ENCODE results near the gene ZNF619.
"Not testable (repeated sequence)": the region's sequence is repeated elsewhere in the genome, so short reads cannot be mapped to it uniquely, and the experiment has no call there.

The ZNF619 gene

GRCh38 chr3:40456279-40456939, 20.5 kb upstream of the ZNF619 start:
- no peak overlapping the region for H3K18ac ChIP-seq (ENCODE audit: low read length)
- H3K79me1 ChIP-seq (ENCODE audit: low read length), result peaks cover 10% of the 10 kb centered on the region
- H2AFZ ChIP-seq (ENCODE audit: insufficient read depth, low read length, poor library complexity), result no peak overlapping the region
- H3K14ac ChIP-seq (ENCODE audit: low read length), result no peak overlapping the region
- peaks cover 2% of the 10 kb centered on the region in 2 experiments for H3K4me1 ChIP-seq (ENCODE audit: control insufficient read depth in 1 of 2, insufficient read depth in 2 of 2, low read length in 2 of 2)
- H3K4ac ChIP-seq (ENCODE audit: low read depth, low read length), result no peak overlapping the region
- H2AK5ac ChIP-seq (ENCODE audit: low read length), result no peak overlapping the region
- no peak overlapping the region for H3K9ac ChIP-seq (ENCODE audit: low read length)
- no peak overlapping the region for H2BK120ac ChIP-seq (ENCODE audit: insufficient read depth, low read length, poor library complexity)
- no peak overlapping the region for H3K23ac ChIP-seq (ENCODE audit: low read length)
- DNase-seq, result peak in 1 of 2 donors; percentile 11
- no peak overlapping the region for H2BK12ac ChIP-seq (ENCODE audit: low read length)
- H3K4me2 ChIP-seq (ENCODE audit: low read length), result peak overlapping the region; percentile 86
- no peak overlapping the region for H3K27ac ChIP-seq (ENCODE audit: low read depth, low read length)
- H4K8ac ChIP-seq (ENCODE audit: low read depth, low read length), result peak overlapping the region; percentile 44
- peaks cover 11% of the 10 kb centered on the region for H3K79me2 ChIP-seq (ENCODE audit: control insufficient read depth, insufficient read depth, low read length, poor library complexity)
- H4K91ac ChIP-seq (ENCODE audit: low read depth, low read length), result no peak overlapping the region
- no peaks in the 10 kb centered on the region for H3K27me3 ChIP-seq (ENCODE audit: insufficient read depth, low read length)
- H3K36me3 ChIP-seq (ENCODE audit: control insufficient read depth in 1 of 2, insufficient read depth in 2 of 2, low read length in 2 of 2), result peaks cover 16 to 24% of the 10 kb centered on the region in 2 experiments
- no peaks in the 10 kb centered on the region for H3K9me3 ChIP-seq (ENCODE audit: insufficient read depth, low read depth, low read length)
- no peak overlapping the region for H3K4me3 ChIP-seq (ENCODE audit: low read depth, low read length)
- WGBS (ENCODE audit: extremely low coverage, insufficient coverage, insufficient read length), result no CpG with 5 or more reads among the region's 29 CpGs
- no peak overlapping the region for H2BK5ac ChIP-seq (ENCODE audit: low read depth, low read length, poor library complexity)
- no peak overlapping the region for H4K12ac ChIP-seq (ENCODE audit: low read depth, low read length)

- Histone ChIP-seq H2AFZ (ENCODE audit: insufficient read depth, low read length, poor library complexity) (peak within 1 kb of the TSS; percentile 67), H3K23ac (ENCODE audit: low read length) (no peak within 1 kb of the TSS), H3K4me2 (ENCODE audit: low read length) (peak within 1 kb of the TSS; percentile 86), H3K36me3 (ENCODE audit: control insufficient read depth in 1 of 2, insufficient read depth in 2 of 2, low read length in 2 of 2) (peaks cover 19 to 24% of the 10 kb centered on the region in 2 experiments), H3K4ac (ENCODE audit: low read depth, low read length) (peak within 1 kb of the TSS; percentile 78), H2BK120ac (ENCODE audit: insufficient read depth, low read length, poor library complexity) (peak within 1 kb of the TSS; percentile 57), H3K9me3 (ENCODE audit: insufficient read depth, low read depth, low read length) (no peaks in the 10 kb centered on the region), H3K27ac (ENCODE audit: low read depth, low read length) (peak within 1 kb of the TSS; percentile 12), H3K18ac (ENCODE audit: low read length) (peak within 1 kb of the TSS; percentile 50), H4K8ac (ENCODE audit: low read depth, low read length) (peak within 1 kb of the TSS; percentile 80), H3K4me1 (ENCODE audit: control insufficient read depth in 1 of 2, insufficient read depth in 2 of 2, low read length in 2 of 2) (peaks cover under 1 to 2% of the 10 kb centered on the region in 2 experiments), H3K27me3 (ENCODE audit: insufficient read depth, low read length) (no peaks in the 10 kb centered on the region), H4K12ac (ENCODE audit: low read depth, low read length) (peak within 1 kb of the TSS; percentile 76), H3K9ac (ENCODE audit: low read length) (peak within 1 kb of the TSS; percentile 99), H2BK12ac (ENCODE audit: low read length) (no peak within 1 kb of the TSS), H2BK5ac (ENCODE audit: low read depth, low read length, poor library complexity) (peak within 1 kb of the TSS; percentile 49), H3K79me1 (ENCODE audit: low read length) (peaks cover 10% of the 10 kb centered on the region), H3K14ac (ENCODE audit: low read length) (peak within 1 kb of the TSS; percentile 91), H2AK5ac (ENCODE audit: low read length) (peak within 1 kb of the TSS; percentile 65), H3K4me3 (ENCODE audit: low read depth, low read length) (peak within 1 kb of the TSS; percentile 100), H3K79me2 (ENCODE audit: control insufficient read depth, insufficient read depth, low read length, poor library complexity) (peaks cover 11% of the 10 kb centered on the region), H4K91ac (ENCODE audit: low read depth, low read length) (peak within 1 kb of the TSS; percentile 53)
- no CpG with 5 or more reads among the region's 79 CpGs for WGBS (ENCODE audit: extremely low coverage, insufficient coverage, insufficient read length)
- peak; percentile 96 to 99 for DNase-seq
Measured at GRCh38 chr3:40456940-40457823, 19.7 kb upstream of the ZNF619 start, which contains the start of gene RPL14. TSS of gene RPL14 (plus strand) at chr3:40457339. CDS start at chr3:40457472, 133 bp downstream.

- no peak for DNase-seq
- no peak overlapping the region for H3K4ac ChIP-seq (ENCODE audit: low read depth, low read length)
- H2AK5ac ChIP-seq (ENCODE audit: low read length), result no peak overlapping the region
- no peak overlapping the region for H3K4me2 ChIP-seq (ENCODE audit: low read length)
- H3K4me1 ChIP-seq (ENCODE audit: control insufficient read depth in 1 of 2, insufficient read depth in 2 of 2, low read length in 2 of 2), result peaks cover 0 to 2% of the 10 kb centered on the region in 2 experiments
- WGBS (ENCODE audit: extremely low coverage, insufficient coverage, insufficient read length), result no CpG with 5 or more reads among the region's 4 CpGs
- H2AFZ ChIP-seq (ENCODE audit: insufficient read depth, low read length, poor library complexity), result no peak overlapping the region
- H3K79me1 ChIP-seq (ENCODE audit: low read length), result peaks cover 4% of the 10 kb centered on the region
- H4K91ac ChIP-seq (ENCODE audit: low read depth, low read length), result no peak overlapping the region
- no peak overlapping the region for H3K18ac ChIP-seq (ENCODE audit: low read length)
- no peak overlapping the region for H3K14ac ChIP-seq (ENCODE audit: low read length)
- no peak overlapping the region for H2BK12ac ChIP-seq (ENCODE audit: low read length)
- H4K12ac ChIP-seq (ENCODE audit: low read depth, low read length), result no peak overlapping the region
- peaks cover 29 to 32% of the 10 kb centered on the region in 2 experiments for H3K36me3 ChIP-seq (ENCODE audit: control insufficient read depth in 1 of 2, insufficient read depth in 2 of 2, low read length in 2 of 2)
- H3K27ac ChIP-seq (ENCODE audit: low read depth, low read length), result no peak overlapping the region
- no peak overlapping the region for H4K8ac ChIP-seq (ENCODE audit: low read depth, low read length)
- H3K9ac ChIP-seq (ENCODE audit: low read length), result no peak overlapping the region
- H2BK5ac ChIP-seq (ENCODE audit: low read depth, low read length, poor library complexity), result no peak overlapping the region
- H2BK120ac ChIP-seq (ENCODE audit: insufficient read depth, low read length, poor library complexity), result no peak overlapping the region
- H3K9me3 ChIP-seq (ENCODE audit: insufficient read depth, low read depth, low read length), result no peaks in the 10 kb centered on the region
- H3K27me3 ChIP-seq (ENCODE audit: insufficient read depth, low read length), result no peaks in the 10 kb centered on the region
- H3K23ac ChIP-seq (ENCODE audit: low read length), result no peak overlapping the region
- H3K79me2 ChIP-seq (ENCODE audit: control insufficient read depth, insufficient read depth, low read length, poor library complexity), result peaks cover 7% of the 10 kb centered on the region
- H3K4me3 ChIP-seq (ENCODE audit: low read depth, low read length), result no peak overlapping the region
Measured at GRCh38 chr3:40458473-40458872, 18.4 kb upstream of the ZNF619 start.

- not testable (repeated sequence) for H3K14ac ChIP-seq (ENCODE audit: low read length); DNase-seq; H2AK5ac ChIP-seq (ENCODE audit: low read length); H3K27me3 ChIP-seq (ENCODE audit: insufficient read depth, low read length); H2BK120ac ChIP-seq (ENCODE audit: insufficient read depth, low read length, poor library complexity); H2BK5ac ChIP-seq (ENCODE audit: low read depth, low read length, poor library complexity); H3K4me1 ChIP-seq (ENCODE audit: control insufficient read depth in 1 of 2, insufficient read depth in 2 of 2, low read length in 2 of 2); H2AFZ ChIP-seq (ENCODE audit: insufficient read depth, low read length, poor library complexity); H4K8ac ChIP-seq (ENCODE audit: low read depth, low read length); H3K27ac ChIP-seq (ENCODE audit: low read depth, low read length); H3K79me2 ChIP-seq (ENCODE audit: control insufficient read depth, insufficient read depth, low read length, poor library complexity); H3K9ac ChIP-seq (ENCODE audit: low read length); H3K4me2 ChIP-seq (ENCODE audit: low read length); H2BK12ac ChIP-seq (ENCODE audit: low read length); H3K4me3 ChIP-seq (ENCODE audit: low read depth, low read length); H3K4ac ChIP-seq (ENCODE audit: low read depth, low read length); H3K9me3 ChIP-seq (ENCODE audit: insufficient read depth, low read depth, low read length); H4K91ac ChIP-seq (ENCODE audit: low read depth, low read length); H4K12ac ChIP-seq (ENCODE audit: low read depth, low read length); H3K23ac ChIP-seq (ENCODE audit: low read length); H3K79me1 ChIP-seq (ENCODE audit: low read length); H3K18ac ChIP-seq (ENCODE audit: low read length)
- H3K36me3 ChIP-seq (ENCODE audit: control insufficient read depth in 1 of 2, insufficient read depth in 2 of 2, low read length in 2 of 2), result peaks cover 32 to 36% of the 10 kb centered on the region in 2 experiments
- WGBS (ENCODE audit: extremely low coverage, insufficient coverage, insufficient read length), result no CpG with 5 or more reads among the region's 6 CpGs
Measured at GRCh38 chr3:40460481-40460880, 16.4 kb upstream of the ZNF619 start.
